Spleen (tissue), 7 donors: ENCODE data around the gene TBC1D22A.

ENCODE experiments used
- CTCF ChIP-seq, 11 experiments: fragments of 200-600 bp in 7 of 11; fragments of 450-650 bp in 4 of 11; sonication (generic) in 4 of 11; IDR thresholded peaks in 8 of 11; conservative IDR thresholded peaks in 3 of 11; 1 replicate in 7 of 11; 2 replicates in 4 of 11; pipeline versions ENCODE4 v1.4.0 to v1.8.0; 2016 to 2021; ENCODE audit warnings: antibody characterized with exemption in 11 of 11, inconsistent platforms in 4 of 11, mild to moderate bottlenecking in 1 of 11
- POLR2A ChIP-seq, 3 donors: fragments of 450-650 bp; IDR thresholded peaks; one replicate each; pipeline ENCODE4 v1.5.1; 2017; ENCODE audit warnings: antibody characterized with exemption in 3 of 3, mild to moderate bottlenecking in 1 of 3
- POLR2AphosphoS5 ChIP-seq, 3 donors: sonication (generic); formaldehyde crosslinking; IDR thresholded peaks; one replicate each; pipeline ENCODE4 v1.5.1; 2017; ENCODE audit warnings: antibody characterized with exemption in 3 of 3
- donor health status: DM: no; HTN: no; CAD: no; lungs with moderate emphysema.
- donor health status: DM: no; HTN: no; CAD: no.
- donor health status: DM: no; HTN: no; CAD: no.

GRCh38 chr22:46788441-46789172 lies 26.2 kb downstream of the TBC1D22A start:
- TF ChIP-seq POLR2A (IDR thresholded peaks at IDR 0.05) (no peak), CTCF (IDR thresholded peaks at IDR 0.05 in 8 of 11, conservative IDR thresholded peaks at IDR 0.05 in 3 of 11) (no peak), POLR2AphosphoS5 (IDR thresholded peaks at IDR 0.05) (no peak)
